Sigmoid colon (tissue), 4 donors: ENCODE data around the gene METTL24.

Experiments
- EP300 ChIP-seq, 4 donors: sonication (generic); formaldehyde crosslinking; IDR thresholded peaks; one replicate each; pipeline ENCODE4 v1.6.1; 2017; ENCODE audit warnings: antibody characterized with exemption in 4 of 4
- POLR2A ChIP-seq, 2 donors: fragments of 450-650 bp; IDR thresholded peaks; one replicate each; pipeline ENCODE4 v1.6.1; 2016; ENCODE audit warnings: antibody characterized with exemption in 2 of 2, mild to moderate bottlenecking in 2 of 2, moderate library complexity in 2 of 2
- TF ChIP-seq, protein P1 (sequence below), 4 experiments: fragments of 450-650 bp in 3 of 4; fragments of 200-600 bp in 1 of 4; IDR thresholded peaks; one replicate each; pipeline ENCODE4 v1.5.1; 2016 to 2019; ENCODE audit warnings: antibody characterized with exemption in 4 of 4, mild to moderate bottlenecking in 3 of 4, moderate library complexity in 2 of 4

DNA sequence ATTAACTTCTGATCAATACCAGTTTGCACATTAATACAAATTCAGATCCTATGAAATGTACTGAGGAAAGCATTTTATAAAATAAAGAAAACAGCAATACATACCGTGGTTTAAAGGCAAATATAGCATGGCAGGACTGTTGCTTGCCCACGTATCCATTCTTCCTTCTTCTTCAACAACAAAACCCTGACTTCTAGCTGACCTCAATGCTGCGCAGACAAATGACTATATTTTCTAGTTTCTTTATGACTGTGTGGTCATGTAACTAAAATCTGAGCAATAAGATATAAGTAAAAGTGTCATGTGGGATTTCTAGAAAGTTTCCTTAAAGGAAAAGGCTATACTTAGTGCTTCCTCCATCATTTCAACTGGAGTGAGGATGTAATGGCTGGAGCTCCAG is 92.9 kb downstream of the METTL24 start:
- TF ChIP-seq, protein P1, sequence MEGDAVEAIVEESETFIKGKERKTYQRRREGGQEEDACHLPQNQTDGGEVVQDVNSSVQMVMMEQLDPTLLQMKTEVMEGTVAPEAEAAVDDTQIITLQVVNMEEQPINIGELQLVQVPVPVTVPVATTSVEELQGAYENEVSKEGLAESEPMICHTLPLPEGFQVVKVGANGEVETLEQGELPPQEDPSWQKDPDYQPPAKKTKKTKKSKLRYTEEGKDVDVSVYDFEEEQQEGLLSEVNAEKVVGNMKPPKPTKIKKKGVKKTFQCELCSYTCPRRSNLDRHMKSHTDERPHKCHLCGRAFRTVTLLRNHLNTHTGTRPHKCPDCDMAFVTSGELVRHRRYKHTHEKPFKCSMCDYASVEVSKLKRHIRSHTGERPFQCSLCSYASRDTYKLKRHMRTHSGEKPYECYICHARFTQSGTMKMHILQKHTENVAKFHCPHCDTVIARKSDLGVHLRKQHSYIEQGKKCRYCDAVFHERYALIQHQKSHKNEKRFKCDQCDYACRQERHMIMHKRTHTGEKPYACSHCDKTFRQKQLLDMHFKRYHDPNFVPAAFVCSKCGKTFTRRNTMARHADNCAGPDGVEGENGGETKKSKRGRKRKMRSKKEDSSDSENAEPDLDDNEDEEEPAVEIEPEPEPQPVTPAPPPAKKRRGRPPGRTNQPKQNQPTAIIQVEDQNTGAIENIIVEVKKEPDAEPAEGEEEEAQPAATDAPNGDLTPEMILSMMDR (IDR thresholded peaks at IDR 0.05), result no peak
- TF ChIP-seq POLR2A (IDR thresholded peaks at IDR 0.05) (no peak), EP300 (IDR thresholded peaks at IDR 0.05) (no peak)
